Esophagus muscularis mucosa (tissue), 3 donors: ENCODE measurements around the gene AIPL1.

ENCODE experiments used
- POLR2AphosphoS5 ChIP-seq, 2 donors: sonication (generic); formaldehyde crosslinking; IDR thresholded peaks; one replicate each; pipeline ENCODE4 v1.6.1; 2017; ENCODE audit warnings: antibody characterized with exemption in 2 of 2
- TF ChIP-seq, protein P1 (sequence below), 3 experiments: fragments of 200-600 bp in 2 of 3; fragments of 450-650 bp in 1 of 3; sonication (generic) in 2 of 3; IDR thresholded peaks; one replicate each; pipeline ENCODE4 v1.5.1; 2017 to 2019; ENCODE audit warnings: antibody characterized with exemption in 3 of 3, mild to moderate bottlenecking in 2 of 3, moderate library complexity in 1 of 3

DNA sequence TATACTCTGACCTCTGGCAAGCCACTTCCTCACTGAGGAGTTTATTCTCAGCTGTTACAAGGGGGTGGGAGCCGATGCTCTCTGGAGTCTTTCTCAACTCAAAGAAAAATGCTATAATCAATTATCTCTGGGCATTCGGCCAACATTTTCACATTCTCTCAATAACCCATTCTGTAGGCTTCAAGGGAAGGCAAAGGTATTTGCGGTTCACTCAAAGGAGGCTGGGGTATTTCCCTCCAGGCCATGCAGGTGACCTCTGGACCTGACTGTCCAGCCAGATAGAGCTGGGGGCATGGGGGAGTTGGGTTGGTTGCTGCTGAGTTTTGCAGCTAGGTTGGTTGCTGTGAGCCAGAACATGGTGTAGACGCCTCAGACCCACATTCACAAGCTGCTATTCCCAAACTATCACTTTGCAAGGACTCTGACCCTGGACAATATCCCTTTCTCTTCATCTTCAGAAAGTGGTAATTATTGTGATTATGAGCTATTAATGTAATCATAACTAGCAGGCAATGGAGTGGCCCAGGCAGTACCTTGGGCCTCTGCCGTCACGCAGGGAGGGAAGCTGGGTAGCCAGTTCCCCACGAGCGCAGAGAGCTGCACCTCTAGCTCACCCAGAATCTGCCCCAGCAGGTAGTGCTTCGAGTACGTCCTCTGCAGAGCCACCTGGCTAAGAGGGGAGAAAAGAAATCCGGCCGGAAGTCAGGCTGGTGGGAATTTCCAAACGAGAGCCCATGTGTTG is 42.1 kb downstream of the AIPL1 start:
- TF ChIP-seq, protein P1, sequence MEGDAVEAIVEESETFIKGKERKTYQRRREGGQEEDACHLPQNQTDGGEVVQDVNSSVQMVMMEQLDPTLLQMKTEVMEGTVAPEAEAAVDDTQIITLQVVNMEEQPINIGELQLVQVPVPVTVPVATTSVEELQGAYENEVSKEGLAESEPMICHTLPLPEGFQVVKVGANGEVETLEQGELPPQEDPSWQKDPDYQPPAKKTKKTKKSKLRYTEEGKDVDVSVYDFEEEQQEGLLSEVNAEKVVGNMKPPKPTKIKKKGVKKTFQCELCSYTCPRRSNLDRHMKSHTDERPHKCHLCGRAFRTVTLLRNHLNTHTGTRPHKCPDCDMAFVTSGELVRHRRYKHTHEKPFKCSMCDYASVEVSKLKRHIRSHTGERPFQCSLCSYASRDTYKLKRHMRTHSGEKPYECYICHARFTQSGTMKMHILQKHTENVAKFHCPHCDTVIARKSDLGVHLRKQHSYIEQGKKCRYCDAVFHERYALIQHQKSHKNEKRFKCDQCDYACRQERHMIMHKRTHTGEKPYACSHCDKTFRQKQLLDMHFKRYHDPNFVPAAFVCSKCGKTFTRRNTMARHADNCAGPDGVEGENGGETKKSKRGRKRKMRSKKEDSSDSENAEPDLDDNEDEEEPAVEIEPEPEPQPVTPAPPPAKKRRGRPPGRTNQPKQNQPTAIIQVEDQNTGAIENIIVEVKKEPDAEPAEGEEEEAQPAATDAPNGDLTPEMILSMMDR (IDR thresholded peaks at IDR 0.05), result no peak
- TF ChIP-seq POLR2AphosphoS5 (IDR thresholded peaks at IDR 0.05), result no peak
